Erythroblast (primary cell): ENCODE results near the gene BTBD6.
"Not testable (repeated sequence)": the region's sequence is repeated elsewhere in the genome, so short reads cannot be mapped to it uniquely, and the experiment has no call there.

Experiments used
- DNase-seq, 2 experiments: peaks; one replicate each; lab custom pipeline; 2025; lab: John Stamatoyannopoulos, UW
- GATA1 ChIP-seq: IDR thresholded peaks from 2 replicates; pipeline ENCODE4 v1.6.1; 2011; ENCODE audit warnings: low read depth, mild to moderate bottlenecking, control low read depth, low read length, moderate library complexity
- POLR2A ChIP-seq: IDR thresholded peaks from 2 replicates; pipeline ENCODE4 v1.6.1; 2011; ENCODE audit warnings: mild to moderate bottlenecking, low read length

The BTBD6 gene

GRCh38 chr14:105279642-105280361 is 31.5 kb downstream of the BTBD6 start:
- DNase-seq: no peak
- TF ChIP-seq POLR2A (no peak), GATA1 (no peak)

DNA sequence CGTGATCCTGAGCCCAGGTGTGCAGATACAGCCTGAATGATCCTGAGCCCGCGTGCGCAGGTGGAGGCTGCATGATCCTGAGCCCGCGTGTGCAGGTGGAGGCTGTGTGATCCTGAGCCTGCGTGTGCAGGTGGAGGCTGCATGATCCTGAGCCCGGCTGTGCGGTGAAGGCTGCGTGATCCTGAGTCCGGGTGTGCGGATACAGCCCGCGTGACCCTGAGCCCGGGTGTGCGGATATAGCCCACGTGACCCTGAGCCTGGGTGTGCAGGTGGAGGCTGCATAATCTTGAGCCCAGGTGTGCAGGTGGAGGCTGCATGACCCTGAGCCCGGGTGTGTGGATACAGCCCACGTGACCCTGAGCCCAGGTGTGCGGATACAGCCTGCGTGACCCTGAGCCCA is 32.2 kb downstream of the BTBD6 start:
- no peak for DNase-seq
- TF ChIP-seq GATA1 (no peak), POLR2A (no peak)

DNA sequence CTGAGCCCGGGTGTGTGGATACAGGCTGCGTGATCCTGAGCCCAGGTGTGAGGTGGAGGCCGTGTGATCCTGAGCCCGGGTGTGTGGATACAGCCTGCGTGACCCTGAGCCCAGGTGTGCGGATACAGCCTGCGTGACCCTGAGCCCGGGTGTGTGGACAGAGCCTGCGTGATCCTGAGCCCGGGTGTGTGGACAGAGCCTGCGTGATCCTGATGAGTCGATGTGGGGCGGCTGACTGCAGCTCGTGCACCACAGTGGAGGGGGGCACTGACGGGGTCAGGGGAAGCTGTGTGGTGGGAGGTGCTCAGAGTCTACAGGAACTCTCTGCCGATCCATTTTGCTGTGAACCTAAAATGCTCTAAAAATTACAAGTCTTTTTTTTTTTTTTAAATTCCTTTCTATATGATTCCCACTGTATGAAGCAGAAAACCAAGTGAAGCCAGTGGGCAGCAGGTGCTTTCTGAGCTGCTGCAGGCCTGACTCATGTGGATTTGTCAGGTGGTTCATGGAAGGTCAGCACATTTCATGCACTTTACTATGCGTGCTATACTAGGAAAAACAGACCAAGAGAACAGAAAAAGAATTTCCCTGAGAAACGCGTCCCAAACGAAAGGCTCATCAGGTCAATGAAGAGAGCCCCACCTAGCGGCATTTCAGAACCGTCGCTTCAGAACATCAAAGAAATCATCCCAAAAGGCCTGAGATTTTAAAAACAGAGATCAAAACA is 33.2 kb downstream of the BTBD6 start:
- peak; percentile 53 to 62 for DNase-seq

DNA sequence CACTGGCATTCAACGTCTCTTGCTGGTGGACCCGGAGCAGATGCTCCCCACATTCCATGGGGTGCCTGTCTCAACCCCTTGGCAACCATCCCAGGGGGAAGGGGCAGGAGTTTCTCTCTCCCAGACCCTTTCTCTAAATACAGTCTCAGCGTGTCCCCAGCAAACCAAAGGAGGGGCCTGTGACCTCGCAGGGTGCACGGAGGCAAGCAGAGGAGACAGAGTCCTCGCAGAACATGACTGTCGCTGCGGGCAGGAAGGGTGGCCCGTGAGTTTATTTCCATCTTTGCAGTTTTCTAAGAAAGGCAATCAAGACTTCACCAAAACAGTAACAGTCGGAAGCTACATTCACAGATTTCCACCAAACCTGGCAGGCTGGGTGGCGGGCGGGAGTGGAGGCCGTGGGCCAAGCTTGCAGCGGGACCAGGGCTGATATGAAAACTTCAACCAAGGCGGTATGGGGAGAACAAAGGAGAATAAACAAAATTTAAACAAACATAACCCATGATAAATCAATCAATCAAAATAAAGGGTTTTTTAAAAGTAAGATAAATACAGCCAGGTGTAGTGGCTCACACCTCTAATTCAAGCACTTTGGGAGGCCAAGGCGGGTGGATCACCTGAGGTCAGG is 33.9 kb downstream of the BTBD6 start:
- DNase-seq: no peak
- TF ChIP-seq POLR2A (no peak), GATA1 (no peak)

More for the DNA sequence above, 33.2 kb downstream of the BTBD6 start:
- no peak for TF ChIP-seq POLR2A
- no peak for TF ChIP-seq GATA1

- DNase-seq: no peak
- TF ChIP-seq GATA1 (no peak), POLR2A (no peak)
Measured at GRCh38 chr14:105283028-105283427, 34.7 kb downstream of the BTBD6 start.

DNA sequence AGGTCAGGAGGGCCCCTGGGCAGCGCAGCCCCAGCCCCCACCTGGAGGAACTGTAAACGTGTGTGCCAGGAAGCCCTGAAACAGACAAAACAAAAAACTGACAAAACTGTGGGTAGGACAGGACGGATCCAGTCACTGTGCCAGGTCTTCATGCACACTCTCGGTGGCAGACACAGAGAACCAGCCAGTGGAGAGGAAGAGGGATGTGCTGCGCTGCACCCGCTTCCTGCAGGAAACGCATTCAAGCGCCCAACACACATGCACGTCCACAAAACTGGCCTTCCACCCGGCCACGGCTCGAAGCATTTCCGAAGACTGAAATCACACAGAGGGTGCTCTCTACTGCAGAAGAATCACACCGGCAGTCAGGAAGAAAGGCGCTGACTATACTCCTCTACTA is 35.6 kb downstream of the BTBD6 start:
- no peak for DNase-seq
- TF ChIP-seq POLR2A (no peak), GATA1 (no peak)

- DNase-seq: no peak
- no peak for TF ChIP-seq POLR2A
- TF ChIP-seq GATA1: no peak
Measured at GRCh38 chr14:105285174-105285573, 36.8 kb downstream of the BTBD6 start.

DNA sequence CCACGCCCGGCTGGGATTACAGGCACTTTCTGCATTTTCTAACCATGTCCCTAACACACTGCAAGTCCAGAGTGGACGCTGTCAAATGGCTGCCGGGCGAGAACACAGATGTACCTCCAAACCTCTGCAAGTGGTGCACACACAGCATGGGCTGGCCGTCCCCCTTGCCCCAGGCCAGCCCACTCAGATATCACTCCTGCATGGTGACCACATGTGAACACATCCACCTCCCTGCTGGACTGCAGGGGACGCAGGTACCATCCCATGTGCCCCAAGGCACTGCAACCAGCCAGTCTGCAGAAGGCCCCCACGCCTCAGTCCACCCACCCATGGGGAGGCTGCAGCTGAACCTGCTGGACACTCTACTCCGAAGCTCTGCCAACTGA is 38.4 kb downstream of the BTBD6 start:
- TF ChIP-seq POLR2A (no peak), GATA1 (no peak)
- no peak for DNase-seq

DNA sequence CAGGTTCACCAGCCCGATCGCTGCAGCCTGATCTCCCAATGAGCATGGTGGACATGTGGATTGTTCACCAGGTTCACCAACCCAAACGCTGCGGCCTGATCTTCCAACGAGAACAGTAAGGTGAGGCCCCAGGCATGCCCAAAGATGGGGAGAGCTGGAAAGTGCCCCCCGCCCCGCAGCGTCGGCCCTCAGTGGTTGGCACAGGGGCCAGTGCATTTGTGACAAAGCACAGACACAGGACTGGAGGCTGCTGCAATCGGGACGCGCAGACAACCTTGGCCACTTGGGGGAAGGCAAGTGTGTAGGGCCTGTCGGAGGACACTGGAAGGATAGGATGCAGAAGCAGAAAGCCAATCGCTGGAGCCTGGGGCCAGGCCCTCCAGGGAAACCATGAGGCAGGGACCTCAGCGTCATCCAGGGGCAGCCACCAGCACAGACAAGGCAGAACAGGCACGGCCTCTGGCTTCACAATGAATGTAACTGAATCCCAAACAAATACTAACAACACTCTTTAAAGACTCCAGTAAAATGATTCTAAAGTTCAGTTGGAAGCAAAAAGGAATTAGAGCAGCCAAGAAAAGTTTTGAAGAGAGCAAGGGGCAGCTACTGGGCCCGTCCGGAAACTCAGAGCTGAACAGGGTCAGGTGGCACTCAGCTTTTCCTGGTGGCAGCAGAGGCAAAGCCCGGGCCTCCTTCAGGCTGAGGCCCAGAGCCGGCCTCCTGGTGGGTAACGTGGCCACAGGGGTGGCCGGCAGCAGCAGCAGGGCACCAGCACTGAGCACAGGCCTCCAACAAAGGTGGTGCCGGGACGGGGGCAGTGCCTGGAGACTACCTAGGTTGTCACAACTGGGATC is 39.1 kb downstream of the BTBD6 start:
- TF ChIP-seq POLR2A: no peak
- no peak for TF ChIP-seq GATA1

GRCh38 chr14:105288936-105289335 is 40.6 kb downstream of the BTBD6 start:
- not testable (repeated sequence) for DNase-seq

More for the DNA sequence above, 39.1 kb downstream of the BTBD6 start:
- DNase-seq: no peak

DNA sequence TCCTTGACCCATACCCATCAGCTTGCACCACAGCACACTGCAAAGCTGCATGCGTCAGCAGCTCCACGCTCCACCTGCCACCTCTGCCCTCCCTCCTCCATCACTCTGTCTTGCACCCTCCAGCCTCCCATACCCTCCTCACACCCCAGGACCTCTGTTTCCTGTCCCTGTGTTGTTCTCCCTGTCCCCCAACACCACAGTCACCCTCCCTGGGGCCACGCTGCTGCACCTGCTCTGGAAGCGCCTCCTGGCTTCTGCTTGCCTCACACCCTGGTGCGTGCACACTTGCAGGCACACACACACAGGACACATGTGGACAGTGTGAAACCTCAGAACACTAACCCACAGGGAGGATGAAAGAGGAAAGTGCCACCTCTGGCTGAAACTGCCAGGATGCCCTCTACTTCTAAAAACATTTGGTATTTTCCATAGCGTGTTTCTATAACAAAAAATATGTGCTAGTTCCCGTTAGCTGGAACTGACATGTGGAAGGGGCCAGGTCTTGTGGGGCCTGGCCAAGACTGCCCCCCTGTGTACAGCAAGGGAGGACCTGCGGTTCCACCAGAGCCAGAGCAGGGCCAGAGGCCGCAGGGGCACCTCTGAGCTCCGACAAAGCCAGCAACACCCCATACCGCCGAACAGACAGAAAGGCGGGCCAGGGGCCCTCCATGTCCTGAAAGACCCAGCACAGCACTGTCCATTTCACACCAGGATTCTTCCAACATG is 42.5 kb downstream of the BTBD6 start:
- TF ChIP-seq POLR2A (no peak), GATA1 (no peak)
- peak in 1 of 2 experiments; percentile 14 for DNase-seq

DNA sequence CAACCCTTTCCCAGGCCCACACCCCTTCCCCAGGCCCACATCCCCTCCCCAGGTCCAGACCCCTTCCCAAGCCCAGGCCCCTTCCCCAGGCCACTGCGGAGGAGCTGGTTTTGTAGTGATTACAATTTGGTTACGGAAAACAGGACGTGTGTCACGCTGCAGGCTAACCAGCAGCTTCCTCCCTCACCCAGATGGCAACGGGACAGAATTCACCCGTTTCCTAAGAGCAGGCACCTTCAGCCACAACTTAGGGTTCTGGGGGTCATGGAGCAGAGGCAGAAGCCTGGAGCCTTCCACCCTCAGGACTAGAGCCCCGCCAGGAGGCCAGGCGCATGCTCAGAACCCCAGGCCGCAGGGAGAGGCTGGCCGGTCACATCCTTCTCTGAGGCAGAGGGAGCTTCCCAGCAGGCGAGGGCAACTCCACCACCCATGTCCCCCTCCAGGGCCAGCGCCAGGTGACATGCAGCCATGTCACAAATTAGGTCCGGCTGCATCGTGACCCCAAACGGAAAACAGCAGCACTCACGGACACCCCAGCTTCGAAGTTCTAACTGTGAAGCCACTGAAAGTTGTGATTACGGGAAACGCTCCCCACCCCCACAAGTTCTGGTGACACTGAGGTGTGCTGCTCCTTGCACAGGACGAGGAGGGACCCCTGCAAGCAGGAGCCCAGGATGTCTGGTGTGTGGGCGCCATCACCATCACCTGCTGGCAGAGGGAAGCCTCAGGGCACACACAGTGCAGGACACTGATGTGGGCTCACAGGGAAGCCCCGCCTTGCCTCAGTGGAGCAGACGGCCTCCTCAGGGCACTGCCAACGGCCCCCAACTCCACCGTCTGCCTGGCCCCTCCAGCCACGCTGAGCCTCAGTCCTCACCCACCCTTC is 44.7 kb downstream of the BTBD6 start:
- TF ChIP-seq GATA1 (no peak), POLR2A (no peak)

More for the DNA sequence above, 44.7 kb downstream of the BTBD6 start:
- no peak for DNase-seq
